NB4 (cell line): ENCODE measurements around the gene ROPN1L.

Experiments used
- POLR2A ChIP-seq: IDR thresholded peaks from 2 replicates; pipeline ENCODE4 v1.6.1; 2011; ENCODE audit warnings: mild to moderate bottlenecking; ENCODE audit not compliant: insufficient read length; ENCODE audit errors: extremely low read depth
- TF ChIP-seq, protein P1 (sequence below): IDR thresholded peaks from one replicate; pipeline ENCODE4 v1.5.1; 2012; ENCODE audit warnings: low read depth, low read length
- TF ChIP-seq, protein P2 (sequence below): IDR thresholded peaks from 2 replicates; pipeline ENCODE4 v1.6.1; 2011; ENCODE audit warnings: low read depth, low read length

DNA sequence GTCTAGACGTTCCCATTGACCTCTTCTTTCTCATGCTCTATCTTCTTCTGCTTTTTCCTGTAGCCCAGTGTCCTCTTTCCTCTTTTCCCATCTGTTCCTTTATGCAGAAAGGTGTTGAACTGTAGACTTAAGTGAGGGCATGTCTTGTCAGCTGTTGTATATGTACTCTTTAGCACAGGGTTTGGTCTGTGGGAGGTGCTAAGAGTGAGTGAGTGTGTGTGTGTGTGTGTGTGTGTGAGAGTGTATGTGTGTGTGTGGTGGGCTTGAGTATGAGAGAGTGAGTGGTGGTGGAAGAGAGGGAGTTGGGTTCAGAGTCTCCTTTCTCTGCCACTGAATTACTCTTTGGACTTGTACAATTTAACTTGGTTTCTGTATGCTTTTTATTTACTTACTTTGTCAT lies 10.3 kb upstream of the ROPN1L start:
- TF ChIP-seq POLR2A = no peak
- TF ChIP-seq, protein P1, sequence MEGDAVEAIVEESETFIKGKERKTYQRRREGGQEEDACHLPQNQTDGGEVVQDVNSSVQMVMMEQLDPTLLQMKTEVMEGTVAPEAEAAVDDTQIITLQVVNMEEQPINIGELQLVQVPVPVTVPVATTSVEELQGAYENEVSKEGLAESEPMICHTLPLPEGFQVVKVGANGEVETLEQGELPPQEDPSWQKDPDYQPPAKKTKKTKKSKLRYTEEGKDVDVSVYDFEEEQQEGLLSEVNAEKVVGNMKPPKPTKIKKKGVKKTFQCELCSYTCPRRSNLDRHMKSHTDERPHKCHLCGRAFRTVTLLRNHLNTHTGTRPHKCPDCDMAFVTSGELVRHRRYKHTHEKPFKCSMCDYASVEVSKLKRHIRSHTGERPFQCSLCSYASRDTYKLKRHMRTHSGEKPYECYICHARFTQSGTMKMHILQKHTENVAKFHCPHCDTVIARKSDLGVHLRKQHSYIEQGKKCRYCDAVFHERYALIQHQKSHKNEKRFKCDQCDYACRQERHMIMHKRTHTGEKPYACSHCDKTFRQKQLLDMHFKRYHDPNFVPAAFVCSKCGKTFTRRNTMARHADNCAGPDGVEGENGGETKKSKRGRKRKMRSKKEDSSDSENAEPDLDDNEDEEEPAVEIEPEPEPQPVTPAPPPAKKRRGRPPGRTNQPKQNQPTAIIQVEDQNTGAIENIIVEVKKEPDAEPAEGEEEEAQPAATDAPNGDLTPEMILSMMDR = no peak
- TF ChIP-seq, protein P2, sequence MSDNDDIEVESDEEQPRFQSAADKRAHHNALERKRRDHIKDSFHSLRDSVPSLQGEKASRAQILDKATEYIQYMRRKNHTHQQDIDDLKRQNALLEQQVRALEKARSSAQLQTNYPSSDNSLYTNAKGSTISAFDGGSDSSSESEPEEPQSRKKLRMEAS = no peak
